NB4 (cell line): Measurements from ENCODE around the gene TBL2.

ENCODE experiments used
- MYC ChIP-seq: IDR thresholded peaks from 2 replicates; pipeline ENCODE4 v1.6.1; 2011; ENCODE audit warnings: low read depth, low read length
- POLR2A ChIP-seq: IDR thresholded peaks from 2 replicates; pipeline ENCODE4 v1.6.1; 2011; ENCODE audit warnings: mild to moderate bottlenecking; ENCODE audit not compliant: insufficient read length; ENCODE audit errors: extremely low read depth
- TF ChIP-seq, protein P1 (sequence below): IDR thresholded peaks from one replicate; pipeline ENCODE4 v1.5.1; 2012; ENCODE audit warnings: low read depth, low read length

DNA sequence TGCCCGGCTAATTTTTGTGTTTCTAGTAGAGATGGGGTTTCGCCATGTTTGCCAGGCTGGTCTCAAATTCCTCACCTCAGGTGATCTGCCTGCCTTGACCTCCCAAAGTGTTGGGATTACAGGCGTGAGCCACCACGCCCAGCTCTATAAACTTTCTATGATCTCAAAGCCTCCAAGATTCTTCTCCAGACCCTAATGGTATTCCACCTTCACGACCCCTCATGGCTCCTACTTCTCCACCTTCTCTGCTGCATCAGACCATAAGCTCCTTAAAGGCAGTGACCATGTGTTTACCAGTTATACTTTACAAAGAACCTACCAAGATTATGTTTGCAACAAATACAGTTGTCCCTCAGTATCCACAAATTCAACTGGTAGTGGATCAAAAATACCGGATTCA, 46.2 kb downstream of the TBL2 start:
- TF ChIP-seq MYC: no peak
- no peak for TF ChIP-seq POLR2A
- TF ChIP-seq, protein P1, sequence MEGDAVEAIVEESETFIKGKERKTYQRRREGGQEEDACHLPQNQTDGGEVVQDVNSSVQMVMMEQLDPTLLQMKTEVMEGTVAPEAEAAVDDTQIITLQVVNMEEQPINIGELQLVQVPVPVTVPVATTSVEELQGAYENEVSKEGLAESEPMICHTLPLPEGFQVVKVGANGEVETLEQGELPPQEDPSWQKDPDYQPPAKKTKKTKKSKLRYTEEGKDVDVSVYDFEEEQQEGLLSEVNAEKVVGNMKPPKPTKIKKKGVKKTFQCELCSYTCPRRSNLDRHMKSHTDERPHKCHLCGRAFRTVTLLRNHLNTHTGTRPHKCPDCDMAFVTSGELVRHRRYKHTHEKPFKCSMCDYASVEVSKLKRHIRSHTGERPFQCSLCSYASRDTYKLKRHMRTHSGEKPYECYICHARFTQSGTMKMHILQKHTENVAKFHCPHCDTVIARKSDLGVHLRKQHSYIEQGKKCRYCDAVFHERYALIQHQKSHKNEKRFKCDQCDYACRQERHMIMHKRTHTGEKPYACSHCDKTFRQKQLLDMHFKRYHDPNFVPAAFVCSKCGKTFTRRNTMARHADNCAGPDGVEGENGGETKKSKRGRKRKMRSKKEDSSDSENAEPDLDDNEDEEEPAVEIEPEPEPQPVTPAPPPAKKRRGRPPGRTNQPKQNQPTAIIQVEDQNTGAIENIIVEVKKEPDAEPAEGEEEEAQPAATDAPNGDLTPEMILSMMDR: no peak
